HG03432 (cell line): ENCODE data around the gene NBAS.
A peak's percentile ranks its signal among the peaks of the same experiment; 100 is the strongest.

Experiments used
- ATAC-seq: cut with Tn5 transposase; IDR thresholded peaks from one replicate; pipeline ENCODE4 v1.9.1; 2021; ENCODE audit warnings: mild to moderate bottlenecking, moderate library complexity; ENCODE audit not compliant: unreplicated experiment

The NBAS gene

GRCh38 chr2:15591692-15592463 lies 30.7 kb upstream of the NBAS start, which contains the start of gene DDX1:
DDX1 (plus strand) TSS chr2:15591868; CDS start chr2:15591934, 66 bp downstream.
- ATAC-seq, result peak; percentile 95

- ATAC-seq, result no peak
Observed at GRCh38 chr2:15591373-15591691, 30.2 kb upstream of the NBAS start.

- no peak for ATAC-seq
Observed at GRCh38 chr2:15588329-15588919, 27.3 kb upstream of the NBAS start.

- no peak for ATAC-seq
Observed at GRCh38 chr2:15584767-15585469, 23.8 kb upstream of the NBAS start.

- ATAC-seq, result no peak
Observed at GRCh38 chr2:15584316-15584715, 23.2 kb upstream of the NBAS start.

- no peak for ATAC-seq
Observed at GRCh38 chr2:15583826-15584225, 22.7 kb upstream of the NBAS start.

GRCh38 chr2:15582710-15583357 lies 21.7 kb upstream of the NBAS start:
- peak; percentile 70 for ATAC-seq

GRCh38 chr2:15580451-15580850 lies 19.3 kb upstream of the NBAS start:
- ATAC-seq, result no peak

- ATAC-seq, result no peak
Observed at GRCh38 chr2:15579641-15580040, 18.5 kb upstream of the NBAS start.

GRCh38 chr2:15577071-15577735 lies 16.1 kb upstream of the NBAS start:
- peak; percentile 95 for ATAC-seq

GRCh38 chr2:15571729-15572128 lies 10.6 kb upstream of the NBAS start:
- no peak for ATAC-seq

GRCh38 chr2:15570104-15570503 lies 9.0 kb upstream of the NBAS start:
- no peak for ATAC-seq

- no peak for ATAC-seq
Observed at GRCh38 chr2:15568874-15569273, 7.7 kb upstream of the NBAS start.

- ATAC-seq, result no peak
Observed at GRCh38 chr2:15566912-15567311, 5.8 kb upstream of the NBAS start.

- no peak for ATAC-seq
Observed at GRCh38 chr2:15565994-15566671, 5.0 kb upstream of the NBAS start.

- ATAC-seq, result no peak
Observed at GRCh38 chr2:15565392-15565791, 4.3 kb upstream of the NBAS start.

GRCh38 chr2:15563227-15564100 lies 2.3 kb upstream of the NBAS start:
- ATAC-seq, result no peak

- no peak for ATAC-seq
Observed at GRCh38 chr2:15562354-15563031, 1.4 kb upstream of the NBAS start.
